ENCODE measurements around the gene ACO2. TPM values are rescaled to one million over a fixed set of nuclear protein-coding genes. Genes with fewer than 3 reads are reported as not detected.
A peak's percentile ranks its signal among the peaks of the same experiment; 100 is the strongest.

The ACO2 gene
- total RNA-seq, 1 experiment from 2014 or later = 66.6 TPM

DNA sequence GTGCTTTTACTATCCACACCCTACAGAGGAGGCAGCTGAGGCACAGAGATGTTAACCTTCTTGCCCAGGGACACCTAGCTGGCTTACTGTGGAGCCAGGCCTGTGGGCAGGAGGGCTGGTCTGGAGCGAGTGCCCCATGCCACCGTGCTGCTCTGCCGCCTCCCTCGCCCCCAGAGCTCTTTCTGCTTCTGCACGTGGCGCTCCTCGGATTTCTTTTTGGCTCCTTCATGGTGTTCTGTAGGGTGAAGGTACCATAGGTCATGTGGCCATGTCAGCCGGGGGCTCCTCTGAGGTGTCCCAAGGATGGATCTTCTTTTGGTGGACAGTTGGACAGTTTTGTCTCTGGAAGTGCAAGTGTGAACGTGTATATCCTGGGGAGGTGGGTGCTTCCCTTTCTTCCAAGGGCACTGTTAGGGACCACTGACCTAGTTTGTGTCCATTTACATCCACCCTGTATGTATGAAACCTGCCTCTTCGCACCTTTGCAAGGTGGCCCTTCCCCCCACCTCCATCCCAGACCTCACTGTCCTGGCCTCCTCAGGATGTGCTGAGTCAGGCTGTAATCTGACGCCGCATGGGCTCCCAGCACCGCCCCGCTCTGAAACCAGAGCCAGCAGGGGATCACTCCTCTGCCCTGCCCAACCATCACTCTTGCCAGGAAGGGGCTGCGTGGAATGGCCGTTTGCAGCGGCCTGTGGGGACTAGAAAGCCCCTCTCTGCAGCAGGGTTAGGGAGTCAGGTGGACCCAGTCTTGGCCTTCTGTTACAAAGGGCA, 43.7 kb downstream of the ACO2 start:
- H4K5ac ChIP-seq (ENCODE audit: insufficient read length, low read depth, low read length) = no peak overlapping the region
- H3K79me2 ChIP-seq (ENCODE audit: insufficient read depth, low read length) = no peaks in the 10 kb centered on the region
- peak overlapping the region; percentile 38 to 98 (median 94); a peak in 5 of 7 replicates for H3K27ac Mint-ChIP-seq
- no peaks in the 10 kb centered on the region for H3K27me3 Mint-ChIP-seq (ENCODE audit: low read depth)
- H3K4me1 Mint-ChIP-seq = peaks cover 19 to 21% of the 10 kb centered on the region in 2 experiments
- no peak overlapping the region for H3K18ac ChIP-seq (ENCODE audit: insufficient read length, low read depth, low read length)
- WGBS (ENCODE audit: extremely low coverage, insufficient read length, low lambda C conversion rate) = no CpG with 5 or more reads among the region's 17 CpGs
- DNase-seq = peak; percentile 93
- no peak overlapping the region for H4K8ac ChIP-seq (replicated peaks; ENCODE audit: insufficient read length, low read depth, low read length)
- no peak overlapping the region for H2BK20ac ChIP-seq (ENCODE audit: low read depth, low read length, poor library complexity, severe bottlenecking)
- H3K79me1 ChIP-seq (ENCODE audit: insufficient read depth, low read depth, low read length, poor library complexity, severe bottlenecking) = no peaks in the 10 kb centered on the region
- H3K9me3 Mint-ChIP-seq = no peaks in the 10 kb centered on the region
- TF ChIP-seq, protein P1, sequence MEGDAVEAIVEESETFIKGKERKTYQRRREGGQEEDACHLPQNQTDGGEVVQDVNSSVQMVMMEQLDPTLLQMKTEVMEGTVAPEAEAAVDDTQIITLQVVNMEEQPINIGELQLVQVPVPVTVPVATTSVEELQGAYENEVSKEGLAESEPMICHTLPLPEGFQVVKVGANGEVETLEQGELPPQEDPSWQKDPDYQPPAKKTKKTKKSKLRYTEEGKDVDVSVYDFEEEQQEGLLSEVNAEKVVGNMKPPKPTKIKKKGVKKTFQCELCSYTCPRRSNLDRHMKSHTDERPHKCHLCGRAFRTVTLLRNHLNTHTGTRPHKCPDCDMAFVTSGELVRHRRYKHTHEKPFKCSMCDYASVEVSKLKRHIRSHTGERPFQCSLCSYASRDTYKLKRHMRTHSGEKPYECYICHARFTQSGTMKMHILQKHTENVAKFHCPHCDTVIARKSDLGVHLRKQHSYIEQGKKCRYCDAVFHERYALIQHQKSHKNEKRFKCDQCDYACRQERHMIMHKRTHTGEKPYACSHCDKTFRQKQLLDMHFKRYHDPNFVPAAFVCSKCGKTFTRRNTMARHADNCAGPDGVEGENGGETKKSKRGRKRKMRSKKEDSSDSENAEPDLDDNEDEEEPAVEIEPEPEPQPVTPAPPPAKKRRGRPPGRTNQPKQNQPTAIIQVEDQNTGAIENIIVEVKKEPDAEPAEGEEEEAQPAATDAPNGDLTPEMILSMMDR (conservative IDR thresholded peaks at IDR 0.05) = no peak
- no peak overlapping the region for H3K27ac ChIP-seq (ENCODE audit: insufficient read length, low read depth, low read length)
- no peaks in the 10 kb centered on the region for H3K9me3 ChIP-seq (ENCODE audit: control insufficient read depth, low read depth, low read length)
- H4K20me1 ChIP-seq (ENCODE audit: control insufficient read depth, insufficient read depth, insufficient read length) = no peaks in the 10 kb centered on the region
- H2BK120ac ChIP-seq (ENCODE audit: low read depth, low read length, poor library complexity, severe bottlenecking) = no peak overlapping the region
- H3K27me3 ChIP-seq (ENCODE audit: insufficient read depth, low read length) = no peaks in the 10 kb centered on the region
- H2BK15ac ChIP-seq (ENCODE audit: low read depth, low read length) = no peak overlapping the region
- H2BK5ac ChIP-seq (ENCODE audit: insufficient read length, low read length) = no peak overlapping the region
- no peak overlapping the region for H3K4me2 ChIP-seq (ENCODE audit: insufficient read depth, insufficient read length, low read length)
- no peak overlapping the region for H2AFZ ChIP-seq (ENCODE audit: low read length)
- no peak overlapping the region for H2AK5ac ChIP-seq (ENCODE audit: insufficient read length, low read length)
- H2BK12ac ChIP-seq (ENCODE audit: insufficient read length, low read depth, low read length) = no peak overlapping the region
- H3K14ac ChIP-seq (ENCODE audit: insufficient read depth, low read length) = no peak overlapping the region
- no peak overlapping the region for H3K4ac ChIP-seq (ENCODE audit: low read depth, low read length)
- peak overlapping the region in 1 of 2 experiments; percentile 56; a peak in 3 of 5 replicates for H3K4me3 Mint-ChIP-seq
- H3K23me2 ChIP-seq (ENCODE audit: insufficient read length, low read depth, low read length, poor library complexity, severe bottlenecking) = no peaks in the 10 kb centered on the region
- no peak overlapping the region for H3K23ac ChIP-seq (ENCODE audit: insufficient read length, low read depth, low read length)
- H3K4me1 ChIP-seq (ENCODE audit: insufficient read depth, low read length) = peaks cover 5% of the 10 kb centered on the region; the same call in 1 of the 2 replicates
- H3K9ac ChIP-seq (ENCODE audit: extremely low read depth, insufficient read length, low read length) = no peak overlapping the region
- H4K91ac ChIP-seq (ENCODE audit: insufficient read length, low read depth, low read length) = no peak overlapping the region
- no peak overlapping the region for H3K56ac ChIP-seq (ENCODE audit: insufficient read length, low read depth, low read length)
- H3T11ph ChIP-seq (ENCODE audit: low read length) = no peak overlapping the region
- peaks cover 27 to 49% (median 48%) of the 10 kb centered on the region in 3 experiments; a peak in 6 of 7 replicates for H3K36me3 Mint-ChIP-seq (ENCODE audit: insufficient read depth in 1 of 3, low read depth in 3 of 3)

Measured in H9 (cell line).